NCI-H1694 treated with DMSO at 0.1 percent for 48 hours (cell line): Measurements from ENCODE around the gene NRXN3.

Experiments
- DNase-seq: peaks from one replicate; lab custom pipeline; 2025; lab: John Stamatoyannopoulos, UW

The NRXN3 gene

DNA sequence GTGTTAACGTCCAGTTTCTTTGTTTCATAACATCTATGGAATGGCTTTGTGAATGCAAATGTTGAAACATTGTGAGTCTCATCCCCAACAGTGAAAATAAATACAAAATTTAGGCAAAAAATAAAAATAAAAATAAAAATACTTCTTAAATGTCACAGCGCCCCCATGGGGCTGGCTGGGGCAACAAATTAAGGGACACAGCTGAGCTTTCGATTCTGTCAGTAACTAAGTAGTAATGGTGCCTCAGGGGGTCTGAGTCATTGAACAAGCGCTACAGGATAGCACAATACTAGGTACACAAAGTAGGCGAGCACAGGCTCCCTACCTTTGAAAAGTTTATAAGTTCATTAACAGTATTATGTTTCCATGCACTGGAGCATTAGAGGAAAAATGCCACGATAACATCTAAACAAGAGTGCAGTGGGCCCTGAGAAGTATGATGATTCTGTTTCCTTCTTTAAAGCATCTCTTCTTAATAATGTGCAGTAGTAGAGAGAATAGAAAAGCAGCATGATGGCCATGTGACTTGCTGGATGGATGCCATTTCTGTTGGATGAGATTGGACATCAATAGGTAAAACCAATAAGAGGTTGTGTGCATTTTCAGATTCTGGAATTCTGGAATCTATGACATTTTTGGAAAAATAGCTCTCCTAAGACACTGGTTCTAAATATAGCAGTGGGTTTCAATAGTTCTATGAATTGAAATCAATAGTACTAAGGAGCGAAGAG is 1374.0 kb downstream of the NRXN3 start:
- peak; percentile 15 for DNase-seq

DNA sequence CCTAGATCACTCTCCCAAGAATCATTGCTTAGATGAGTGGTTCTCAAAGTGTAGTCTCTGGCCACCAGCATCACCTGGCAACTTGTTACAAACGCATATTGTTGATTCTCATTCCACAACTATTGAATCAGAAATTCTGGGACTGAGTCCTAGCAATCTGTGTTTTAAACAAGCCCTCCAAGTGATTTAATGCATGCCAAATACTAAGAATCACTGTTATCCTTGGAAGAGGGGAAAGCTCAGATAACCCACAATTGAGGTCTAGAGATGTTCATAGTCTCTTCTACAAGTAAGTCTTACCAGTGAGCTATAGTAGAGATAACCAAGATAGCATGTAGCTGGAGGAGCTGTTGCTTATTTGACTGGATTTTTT is 1374.5 kb downstream of the NRXN3 start:
- DNase-seq, result no peak

DNA sequence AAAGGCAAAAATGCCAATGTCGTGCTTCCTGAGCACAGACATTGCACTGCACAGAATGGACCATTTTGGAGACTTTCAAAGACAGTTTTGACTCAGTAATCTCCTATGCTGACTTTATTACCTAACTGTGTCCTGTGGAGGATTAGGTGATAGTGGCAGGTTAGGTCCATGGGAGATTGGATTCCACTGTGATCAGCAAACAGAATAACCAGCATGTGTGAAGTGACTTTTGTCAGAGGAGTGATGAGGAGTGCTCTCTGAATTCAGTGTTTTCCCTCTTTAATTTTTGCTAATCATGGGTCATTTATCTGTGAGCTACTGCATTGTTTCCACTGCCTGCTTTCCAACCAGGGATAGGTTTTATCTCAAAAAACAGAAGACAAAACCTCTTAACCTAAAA is 1378.7 kb downstream of the NRXN3 start:
- no peak for DNase-seq

DNA sequence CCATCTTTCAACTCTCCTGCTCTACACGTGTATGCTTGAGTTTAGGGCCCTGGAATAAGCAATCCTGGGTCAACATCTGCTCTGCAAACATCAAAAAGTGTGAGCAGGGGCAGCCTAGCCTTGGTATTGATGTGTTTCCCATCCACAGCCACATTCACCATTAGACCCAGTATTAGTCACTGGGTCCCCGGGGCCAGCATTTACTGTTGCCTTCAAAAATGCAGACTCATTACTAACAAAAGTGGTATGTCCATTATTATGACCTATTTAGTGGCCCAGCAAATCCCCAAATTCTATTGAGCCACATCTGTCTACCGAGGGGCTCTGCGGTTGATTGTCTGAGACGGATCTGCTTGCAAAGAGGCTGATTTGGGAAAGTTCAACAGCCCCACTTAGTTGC is 1379.3 kb downstream of the NRXN3 start:
- no peak for DNase-seq

DNA sequence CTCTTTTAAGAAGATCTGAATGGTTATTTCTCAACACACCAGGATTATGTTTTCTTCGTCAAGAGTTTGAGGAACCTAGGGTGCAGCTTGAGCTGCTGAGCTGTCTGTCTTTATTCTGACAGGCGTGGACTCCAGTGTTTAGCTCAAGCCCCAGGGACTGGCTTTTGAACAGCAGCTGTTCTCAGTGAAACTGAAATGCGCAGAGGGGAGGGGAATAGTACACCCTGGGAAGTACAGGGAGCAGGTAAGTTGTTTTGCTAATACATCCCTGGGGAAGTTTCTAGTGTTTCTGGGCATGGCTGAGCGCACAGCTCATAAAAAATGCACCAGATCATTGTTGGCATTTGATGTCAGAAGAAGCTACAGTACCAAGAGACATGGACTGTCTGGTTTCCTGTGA is 1381.3 kb downstream of the NRXN3 start:
- no peak for DNase-seq

DNA sequence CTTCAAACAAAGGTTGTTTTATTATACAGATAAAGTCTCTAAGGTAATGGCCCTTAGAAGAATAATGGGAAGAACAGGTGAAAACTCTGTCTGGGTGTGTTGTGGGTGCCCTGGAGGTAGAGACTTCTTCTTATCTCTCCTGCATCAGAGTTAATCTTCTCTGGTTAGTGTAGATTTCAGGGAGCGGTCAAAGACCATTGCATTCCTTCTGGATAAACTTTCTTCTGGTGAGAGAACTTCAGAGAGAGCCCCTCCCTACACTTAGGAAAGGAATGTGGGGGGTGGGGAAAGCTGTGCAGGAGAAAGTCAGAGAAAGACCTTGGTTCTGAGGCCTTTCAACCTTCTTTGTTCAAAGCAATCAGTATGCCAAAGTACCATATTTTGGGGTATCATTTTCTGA is 1382.6 kb downstream of the NRXN3 start:
- no peak for DNase-seq

DNA sequence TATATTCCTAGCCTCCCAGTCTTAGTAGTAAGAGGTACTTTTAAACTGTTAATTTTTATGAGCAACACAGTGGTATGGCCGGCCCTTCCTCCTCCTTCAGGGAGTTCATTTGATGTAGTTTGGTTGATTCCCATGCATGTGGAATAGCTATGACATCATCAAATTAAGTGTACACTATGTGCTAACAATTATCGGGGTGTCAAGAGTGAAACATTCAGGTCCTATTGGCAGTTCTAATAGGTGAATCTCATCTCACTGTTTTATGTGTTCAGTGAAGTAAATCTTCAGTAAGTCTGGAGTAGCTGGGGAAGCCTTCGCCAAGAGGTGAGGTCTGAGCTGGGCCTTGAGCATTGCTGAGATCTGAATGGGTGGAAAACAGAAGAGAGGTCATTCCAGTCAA is 1384.6 kb downstream of the NRXN3 start:
- DNase-seq, result no peak

DNA sequence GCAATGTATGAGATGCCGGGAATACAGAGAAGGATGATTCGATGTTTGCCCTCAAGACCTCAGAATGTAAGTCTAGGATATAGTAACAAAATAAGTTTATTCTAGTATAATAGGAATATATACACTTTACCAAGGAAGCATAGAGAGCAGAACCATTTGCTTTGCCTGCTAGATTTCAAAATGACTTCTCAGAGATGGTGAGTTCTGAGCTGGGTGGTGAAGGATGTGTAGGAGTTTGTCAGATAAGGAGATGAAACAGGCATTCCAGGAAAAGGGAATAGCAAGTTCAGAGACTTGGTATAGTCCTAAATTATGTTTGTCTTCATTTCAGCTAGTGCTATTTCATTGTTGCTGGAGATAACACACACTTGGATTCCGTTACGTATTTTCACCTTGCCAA is 1385.3 kb downstream of the NRXN3 start:
- no peak for DNase-seq

DNA sequence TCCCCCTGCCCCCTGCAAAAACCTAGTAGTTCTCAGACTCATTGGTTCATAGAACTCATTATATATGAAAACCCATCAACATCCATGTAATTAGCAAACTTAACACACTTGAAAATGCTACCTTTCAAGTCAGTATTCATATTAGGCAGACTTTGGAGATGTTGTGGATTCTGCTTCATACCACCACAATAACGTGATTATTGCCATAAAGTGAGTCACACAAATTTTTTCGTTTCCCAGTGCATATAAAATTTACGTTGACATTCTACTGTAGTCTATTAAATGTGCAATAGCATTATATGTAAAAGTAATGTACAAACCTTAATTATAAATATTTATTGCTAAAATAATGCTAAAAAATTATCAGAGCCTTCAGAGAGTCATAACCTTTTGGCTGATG is 1387.1 kb downstream of the NRXN3 start:
- no peak for DNase-seq

DNA sequence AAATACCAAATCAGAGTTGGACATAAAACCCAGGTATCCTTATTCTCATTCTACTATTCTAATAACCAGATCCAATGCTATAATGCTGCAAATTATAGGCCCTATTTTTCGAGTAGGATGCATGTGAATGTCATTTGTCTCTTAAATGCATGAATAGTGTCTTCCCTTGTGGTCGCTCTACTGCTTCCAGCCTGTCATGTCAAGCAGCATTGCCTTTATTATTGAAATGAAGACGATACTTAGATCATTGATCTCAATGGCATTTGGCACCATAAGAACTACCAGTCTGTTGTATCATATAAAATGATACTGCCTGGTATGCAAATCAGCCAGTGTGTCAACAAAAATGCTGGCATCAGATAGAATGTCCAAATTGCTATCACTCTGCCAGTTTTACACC is 1392.0 kb downstream of the NRXN3 start:
- no peak for DNase-seq

DNA sequence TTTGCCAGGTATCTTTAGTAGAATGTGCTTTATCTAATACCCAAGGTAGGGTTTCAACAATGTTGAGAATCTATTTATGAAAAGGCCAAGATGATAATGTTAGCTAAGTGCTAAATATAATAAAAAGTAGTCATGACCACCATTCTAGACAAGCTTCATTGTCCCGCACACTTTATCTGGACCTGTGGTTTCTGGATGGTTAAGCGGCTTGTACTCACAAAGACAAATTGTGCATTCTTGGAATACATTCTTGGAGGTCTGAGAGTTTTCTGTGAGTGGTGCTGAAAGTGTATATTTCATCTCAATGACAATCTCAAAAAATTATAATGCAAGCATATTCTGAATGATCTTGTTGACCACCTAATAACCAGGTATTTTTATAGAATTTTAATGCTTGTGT is 1394.2 kb downstream of the NRXN3 start:
- no peak for DNase-seq

DNA sequence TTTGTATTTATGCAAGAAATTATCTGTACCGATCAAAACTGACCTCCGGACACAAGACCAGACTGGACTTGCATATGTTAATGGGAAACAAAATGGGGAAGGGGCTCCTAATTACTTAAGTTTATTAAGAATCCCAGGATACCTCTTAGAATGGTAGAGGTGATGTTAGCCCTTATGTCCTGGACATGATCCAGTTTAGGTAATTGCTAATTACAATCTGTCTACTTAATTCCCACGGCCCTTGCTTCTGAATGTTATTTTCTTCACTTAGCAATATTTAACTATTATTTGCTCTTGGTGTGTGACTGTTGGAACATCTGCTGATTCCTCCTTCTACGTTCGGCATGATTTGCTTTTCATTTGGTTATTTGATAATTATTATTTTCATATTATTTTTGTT is 1397.1 kb downstream of the NRXN3 start:
- peak; percentile 74 for DNase-seq

DNA sequence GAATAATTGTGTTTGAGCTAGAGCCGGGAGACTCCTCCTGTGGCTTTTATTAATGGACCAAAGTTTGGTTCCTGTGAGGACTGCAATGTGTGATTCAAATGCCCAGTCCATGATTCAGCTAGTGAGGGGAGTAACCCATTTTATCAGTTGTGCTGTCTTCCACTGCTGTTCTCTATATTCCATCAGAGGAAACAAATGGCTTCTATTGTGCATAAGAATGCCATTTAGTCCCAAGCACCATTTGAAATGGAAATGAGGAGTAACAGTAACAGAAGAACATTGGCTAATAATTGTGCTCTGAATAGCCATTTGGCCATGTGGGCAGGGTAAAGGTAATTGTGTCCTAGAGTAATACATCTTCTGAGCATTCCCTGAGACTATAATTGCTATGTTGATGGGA is 1398.4 kb downstream of the NRXN3 start:
- DNase-seq, result no peak

DNA sequence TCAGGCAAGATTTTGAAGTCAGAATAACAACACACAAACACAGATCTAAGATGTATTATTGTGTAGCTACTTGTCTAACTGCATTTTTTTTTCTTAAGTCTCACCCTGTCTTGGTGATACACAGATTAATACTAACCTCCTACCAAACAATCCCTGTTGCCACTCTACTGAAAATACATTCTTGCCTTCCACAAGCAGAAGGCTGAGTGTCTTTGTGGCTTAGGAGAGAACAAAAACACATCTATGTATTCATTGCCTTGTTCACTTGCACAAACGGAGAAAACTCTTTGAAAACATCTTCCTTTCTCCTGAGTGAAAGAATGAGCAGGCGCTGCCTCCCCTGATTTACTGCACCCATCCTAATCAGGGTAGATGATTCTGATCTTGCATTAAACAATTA is 1398.9 kb downstream of the NRXN3 start:
- no peak for DNase-seq

DNA sequence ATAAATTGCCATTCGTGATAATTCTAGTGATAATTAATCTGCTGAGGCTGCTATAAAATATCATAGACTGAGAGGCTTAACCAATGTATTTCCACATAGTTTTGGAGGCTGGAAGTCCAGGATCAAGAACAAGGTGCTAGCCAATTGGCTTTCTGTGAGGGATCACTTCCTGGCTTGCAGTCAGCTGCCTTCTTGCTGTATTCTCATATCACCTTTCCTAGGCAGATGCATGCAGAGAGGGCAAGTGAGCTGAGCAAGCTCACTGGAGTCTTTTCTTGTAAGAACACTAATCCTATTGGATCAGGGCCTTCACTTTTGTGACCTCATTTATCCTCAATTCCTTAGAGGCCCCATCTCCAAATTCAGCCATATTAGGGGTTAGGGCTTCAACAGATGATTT is 1400.5 kb downstream of the NRXN3 start:
- DNase-seq, result no peak

DNA sequence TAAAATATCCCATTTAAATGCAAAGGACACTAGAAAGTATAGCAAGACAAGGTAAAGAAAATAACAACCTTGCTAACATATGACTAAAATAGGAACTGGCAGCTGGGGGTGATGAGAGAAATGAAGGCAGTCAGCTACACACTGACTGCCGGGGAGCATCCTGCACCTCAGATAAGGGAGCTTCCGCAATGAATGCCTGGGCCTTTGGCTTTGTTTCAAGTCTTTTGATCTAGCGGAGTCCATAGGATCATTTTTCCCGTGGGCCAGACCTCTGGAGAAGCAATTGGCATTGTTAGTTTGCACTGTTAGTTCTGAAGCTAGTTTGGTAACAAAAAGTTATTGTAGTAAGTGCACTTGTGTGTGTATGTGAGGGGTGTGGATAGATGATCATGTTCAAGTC is 1401.2 kb downstream of the NRXN3 start:
- no peak for DNase-seq

DNA sequence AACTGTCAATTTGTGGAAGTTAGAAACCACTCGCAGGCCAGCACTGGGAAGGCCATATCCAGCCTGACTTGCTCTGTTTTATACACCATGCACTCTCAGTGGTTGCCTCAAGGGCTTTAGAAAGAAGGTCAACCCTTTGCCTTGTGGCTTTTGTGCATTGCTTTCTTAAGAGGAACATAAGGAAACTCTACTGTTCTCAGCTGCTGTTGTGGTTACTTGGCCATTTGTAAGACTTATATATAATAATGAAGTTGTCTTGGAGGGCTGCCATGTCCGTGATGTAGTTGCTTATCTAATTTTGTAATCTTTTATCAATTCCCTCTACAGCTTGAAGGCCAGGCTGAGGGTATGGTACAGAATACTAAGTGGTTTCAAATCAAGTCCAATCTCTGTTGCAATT is 1403.3 kb downstream of the NRXN3 start:
- no peak for DNase-seq

DNA sequence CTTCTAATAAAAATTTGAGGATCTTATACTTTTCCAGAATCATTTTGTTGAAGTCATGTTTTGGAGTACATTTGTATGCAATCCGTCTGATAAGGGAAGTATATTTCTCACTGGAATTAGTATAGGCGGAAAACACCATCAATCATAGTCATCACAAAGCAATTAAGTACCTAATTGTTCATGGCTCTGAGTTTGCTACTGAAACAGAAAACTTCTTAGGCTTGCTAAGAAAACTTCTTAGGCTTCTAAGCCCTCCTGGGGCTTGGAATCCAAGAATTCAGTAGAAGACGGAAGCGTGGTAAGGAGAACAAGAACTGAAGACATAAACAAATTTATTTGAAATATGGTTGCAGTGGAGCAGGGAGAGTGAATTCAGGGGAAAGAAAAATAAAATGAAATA is 1404.9 kb downstream of the NRXN3 start:
- DNase-seq, result no peak

DNA sequence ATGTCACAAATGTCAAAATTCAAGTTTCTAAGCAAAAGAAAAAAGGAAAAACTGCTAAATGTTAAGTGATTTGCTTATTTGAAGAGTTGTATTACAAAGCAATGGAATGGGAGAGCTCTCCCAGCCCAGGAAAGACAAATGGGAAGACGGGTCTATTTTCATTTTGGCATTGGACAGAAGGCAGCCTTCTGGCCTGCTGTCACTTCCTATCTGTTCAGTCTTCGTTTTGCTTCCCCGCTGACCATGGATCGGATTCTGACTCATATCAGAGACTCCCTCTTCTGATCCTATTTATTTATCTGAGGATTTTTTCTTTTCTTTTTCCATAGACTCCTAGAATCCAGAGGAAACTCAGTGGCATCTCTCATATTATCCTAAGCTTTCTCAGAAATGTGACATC is 1406.3 kb downstream of the NRXN3 start:
- no peak for DNase-seq

DNA sequence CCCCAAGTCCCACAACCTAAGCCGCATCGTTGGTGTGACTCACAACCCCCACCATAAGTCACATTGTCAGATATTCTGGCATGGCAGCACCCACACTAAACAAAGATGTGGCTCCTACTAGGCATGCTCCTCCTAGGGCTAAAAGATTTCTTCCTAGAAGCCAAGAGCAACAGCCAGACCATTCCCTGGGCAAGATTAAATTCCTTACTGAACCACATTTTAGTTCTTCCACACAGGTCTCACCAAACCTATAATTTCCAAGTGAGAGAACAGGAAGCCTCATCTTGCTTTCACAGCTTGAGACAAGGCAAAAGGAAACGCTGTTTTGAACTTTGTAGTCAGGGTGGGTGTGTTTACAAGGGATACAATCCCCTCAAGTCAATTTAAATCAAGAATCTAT is 1408.3 kb downstream of the NRXN3 start:
- no peak for DNase-seq

DNA sequence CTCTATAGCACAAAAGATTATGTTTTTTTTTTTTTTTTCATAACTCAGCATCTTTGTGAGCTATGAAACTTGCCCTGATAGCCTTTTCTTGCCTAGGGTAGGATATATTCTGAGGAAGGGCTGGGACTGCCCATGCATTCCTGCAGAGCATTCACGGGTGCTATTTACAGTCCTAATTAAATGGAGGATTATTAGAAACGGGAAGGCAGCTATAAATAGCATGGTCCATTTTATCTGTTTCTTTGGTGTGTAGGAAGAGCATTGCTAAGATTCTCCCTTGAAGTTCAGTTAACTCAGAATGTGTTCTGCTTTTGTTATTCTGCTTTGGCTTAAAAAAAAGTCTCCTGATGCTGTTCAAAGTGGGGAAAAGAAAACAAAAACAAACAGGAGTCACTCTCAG is 1410.2 kb downstream of the NRXN3 start:
- DNase-seq, result no peak

DNA sequence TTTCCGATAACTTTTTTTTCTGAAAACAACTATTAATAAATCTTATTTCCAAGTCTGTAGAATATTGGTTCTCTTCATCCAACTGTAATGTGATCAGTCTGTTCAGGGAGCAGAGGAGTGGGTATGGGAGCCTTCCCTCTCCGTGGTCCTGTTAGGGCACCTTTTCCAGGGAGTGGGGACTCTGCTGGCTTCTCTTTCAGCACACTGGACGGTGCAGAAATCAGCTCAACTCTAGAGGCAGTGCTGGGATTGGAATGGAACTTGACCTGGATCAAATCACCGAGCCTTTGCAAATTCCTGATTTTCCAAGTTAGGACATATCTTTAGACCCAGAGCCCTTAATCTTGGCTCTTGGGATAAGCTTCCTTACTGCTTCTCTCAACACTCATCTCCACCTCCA is 1410.7 kb downstream of the NRXN3 start:
- DNase-seq, result no peak

DNA sequence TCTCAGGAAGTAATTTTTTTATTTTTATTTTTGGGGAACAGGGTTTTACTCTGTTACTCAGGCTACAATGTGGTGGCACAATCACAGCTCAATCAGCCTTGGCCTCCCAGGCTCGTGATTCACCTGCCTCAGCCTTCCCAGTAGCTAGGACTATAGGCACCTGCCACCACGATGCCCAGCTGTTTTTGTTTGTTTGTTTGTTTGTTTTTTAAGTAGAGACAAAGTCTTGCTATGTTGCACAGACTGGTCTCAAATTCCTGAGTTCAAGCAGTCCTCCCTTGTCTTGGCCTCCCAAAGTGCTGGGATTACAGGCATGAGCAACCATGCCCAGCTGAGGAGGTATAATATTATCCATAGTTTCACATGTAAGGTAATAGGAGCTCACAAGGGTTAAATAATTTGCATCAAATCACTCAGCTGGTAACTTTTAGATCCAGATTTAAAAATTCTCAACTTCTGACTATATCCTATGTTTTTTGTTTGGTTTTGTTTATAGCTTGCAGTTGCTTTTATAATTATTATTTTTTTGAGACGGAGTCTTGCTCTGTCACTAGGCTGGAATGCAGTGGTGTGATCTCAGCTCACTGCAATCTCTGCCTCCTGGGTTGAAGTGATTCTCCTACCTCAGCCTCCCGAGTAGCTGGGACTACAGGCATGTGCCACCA is 1411.9 kb downstream of the NRXN3 start:
- no peak for DNase-seq

DNA sequence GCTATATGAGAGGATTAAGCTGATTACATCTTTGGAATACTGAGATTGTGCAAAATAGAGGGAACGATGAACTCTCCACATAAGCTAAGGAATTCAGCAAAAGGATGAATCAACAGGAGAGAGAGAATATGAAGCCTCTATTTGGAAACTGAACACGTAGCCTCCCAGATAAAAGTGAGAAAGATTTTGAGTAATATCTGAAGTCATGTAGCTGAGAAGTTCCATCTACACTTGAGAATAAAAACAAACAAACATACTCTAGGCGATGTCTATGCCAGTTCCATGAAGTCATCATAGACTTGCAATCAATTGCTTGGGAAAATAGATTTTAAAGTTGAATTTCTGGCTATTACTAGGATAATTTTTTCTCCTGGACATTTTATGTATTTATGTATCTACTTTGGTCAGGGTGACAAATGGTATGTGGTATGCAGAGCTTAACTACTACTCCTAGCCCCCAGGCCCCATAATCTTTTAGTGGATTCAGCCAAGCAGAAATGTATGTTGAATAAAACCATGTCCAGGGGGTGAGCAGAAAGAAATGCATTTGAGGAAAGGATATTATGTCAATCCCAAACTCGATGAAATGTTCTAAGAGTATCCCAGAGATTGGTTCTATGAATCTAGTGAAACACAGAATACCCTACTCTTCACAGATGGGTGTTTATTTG is 1413.7 kb downstream of the NRXN3 start:
- no peak for DNase-seq
